ENCODE measurements around the gene GRIN2A. TPM values are rescaled to one million over a fixed set of nuclear protein-coding genes. Genes with fewer than 3 reads are reported as not detected.

The GRIN2A gene
- total RNA-seq, 2 donors from 2014 or later = not detected

DNA sequence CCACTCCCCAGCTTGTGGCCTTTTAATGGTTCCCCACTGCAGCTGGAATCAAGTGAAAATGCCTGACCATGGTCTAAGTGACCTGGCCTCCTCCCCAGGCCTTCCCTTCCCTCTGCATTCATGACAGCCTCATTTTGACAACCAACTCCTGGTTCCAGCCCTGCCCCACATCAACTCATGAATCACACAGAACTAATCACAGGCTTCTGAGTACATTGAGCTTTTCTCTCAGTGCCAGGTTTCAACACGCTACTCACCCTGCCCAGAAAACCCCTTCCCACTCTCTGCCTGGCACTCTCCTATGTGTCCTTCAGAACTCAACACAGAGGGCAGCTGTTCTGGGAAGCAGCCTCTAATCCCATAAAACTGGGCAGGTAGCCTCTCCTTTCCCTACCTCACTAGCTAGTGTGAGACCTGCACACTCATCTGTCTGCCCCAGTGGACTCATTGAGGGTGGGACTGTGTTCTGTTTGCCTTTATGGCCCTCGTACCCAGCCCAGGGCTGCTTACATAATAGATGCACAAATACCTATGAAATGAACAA lies 313.6 kb downstream of the GRIN2A start:
- ATAC-seq (no peak), DNase-seq (ENCODE audit: low spot score in 2 of 2) (no peak)
- no peaks in the 10 kb centered on the region for H3K9me3 Mint-ChIP-seq
- H3K36me3 Mint-ChIP-seq = no peaks in the 10 kb centered on the region
- H3K27ac Mint-ChIP-seq = no peak overlapping the region

DNA sequence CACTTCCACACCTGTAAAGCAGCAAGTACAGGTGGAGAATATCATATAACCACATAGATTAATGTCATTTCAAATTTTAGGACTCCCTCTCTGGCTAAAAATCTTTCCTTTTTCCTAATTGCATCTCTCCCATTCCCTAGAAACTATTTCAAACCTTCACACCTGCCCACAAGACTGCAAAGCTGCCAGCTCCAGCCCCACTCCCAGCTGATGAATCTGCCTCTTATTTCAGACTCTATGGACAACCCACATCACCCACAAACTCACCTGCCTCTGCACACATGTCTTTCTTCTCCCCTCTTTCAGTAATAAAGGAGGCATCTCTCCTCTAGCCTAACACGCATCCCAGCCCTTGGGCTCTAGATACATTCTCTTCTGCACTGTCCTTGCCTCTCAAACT lies 315.1 kb downstream of the GRIN2A start:
- no peaks in the 10 kb centered on the region for H3K9me3 Mint-ChIP-seq
- no peak for DNase-seq (ENCODE audit: low spot score in 2 of 2)
- no peak overlapping the region for H3K27ac Mint-ChIP-seq
- ATAC-seq = no peak
- H3K36me3 Mint-ChIP-seq = no peaks in the 10 kb centered on the region

DNA sequence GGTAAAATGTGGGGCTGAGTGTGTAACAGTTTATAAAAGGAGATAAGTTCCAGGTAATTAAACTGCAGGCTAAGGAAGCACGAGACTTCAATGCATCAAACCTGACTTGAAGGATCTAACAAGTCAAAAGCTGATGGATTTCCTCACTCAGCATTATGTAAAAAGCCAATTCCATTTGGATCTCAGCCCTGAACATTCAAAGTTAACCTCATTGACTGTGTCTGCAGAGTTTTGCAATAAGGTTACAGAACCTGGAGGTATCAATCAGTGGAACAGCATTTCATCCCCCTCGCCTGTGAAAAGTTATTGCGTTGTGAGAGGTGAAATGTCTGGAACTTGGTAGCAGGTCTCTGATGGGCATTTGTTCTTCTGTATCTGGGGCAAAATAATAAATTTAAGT lies 317.8 kb downstream of the GRIN2A start:
- peaks cover 0 to 4% of the 10 kb centered on the region in 2 donors for H3K9me3 Mint-ChIP-seq
- ATAC-seq (no peak), DNase-seq (ENCODE audit: low spot score in 2 of 2) (no peak)
- H3K27ac Mint-ChIP-seq = no peak overlapping the region
- no peaks in the 10 kb centered on the region for H3K36me3 Mint-ChIP-seq

GRCh38 chr16:9862327-9862726 lies 319.9 kb downstream of the GRIN2A start:
- no peak for DNase-seq (ENCODE audit: low spot score in 2 of 2)
- no peak overlapping the region for H3K27ac Mint-ChIP-seq
- H3K9me3 Mint-ChIP-seq = peaks cover 0 to 4% of the 10 kb centered on the region in 2 donors
- ATAC-seq = no peak
- H3K36me3 Mint-ChIP-seq = no peaks in the 10 kb centered on the region

GRCh38 chr16:9860876-9861275 lies 321.4 kb downstream of the GRIN2A start:
- H3K27ac Mint-ChIP-seq = no peak overlapping the region
- no peaks in the 10 kb centered on the region for H3K36me3 Mint-ChIP-seq
- ATAC-seq (no peak), DNase-seq (ENCODE audit: low spot score in 2 of 2) (no peak)
- H3K9me3 Mint-ChIP-seq = peaks cover 0 to 4% of the 10 kb centered on the region in 2 donors

DNA sequence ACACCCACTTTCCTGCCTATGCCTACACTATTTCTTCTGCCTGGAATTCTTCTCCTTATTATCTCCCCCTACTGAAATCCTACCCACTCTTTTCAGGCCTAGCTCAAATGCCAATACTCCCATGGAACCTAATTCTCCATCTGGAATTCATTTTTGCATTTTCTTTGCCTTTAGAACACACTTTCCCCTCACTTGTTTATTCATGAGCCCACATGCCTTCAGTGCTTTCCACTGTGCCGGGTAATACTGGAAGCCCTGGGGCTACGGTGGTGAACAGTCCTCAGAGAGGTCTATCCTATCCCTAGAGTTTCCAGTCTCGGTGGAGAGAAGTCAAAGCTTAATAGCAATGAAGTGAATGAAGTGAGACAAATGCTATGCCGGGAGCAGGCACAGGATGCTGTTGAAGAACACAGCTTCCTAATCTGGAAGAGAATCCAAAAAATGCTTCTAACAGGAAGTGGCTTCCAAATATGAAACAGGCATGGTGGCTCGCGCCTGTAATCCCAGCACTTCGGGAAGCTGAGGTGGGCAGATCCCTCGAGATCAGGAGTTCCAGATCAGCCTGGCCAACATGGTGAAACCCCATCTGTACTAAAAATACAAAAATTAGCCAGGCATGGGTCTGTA lies 322.4 kb downstream of the GRIN2A start:
- ATAC-seq (no peak), DNase-seq (ENCODE audit: low spot score in 2 of 2) (no peak)
- Mint-ChIP-seq H3K36me3 (no peaks in the 10 kb centered on the region), H3K9me3 (peaks cover 0 to 4% of the 10 kb centered on the region in 2 donors), H3K27ac (no peak overlapping the region)

DNA sequence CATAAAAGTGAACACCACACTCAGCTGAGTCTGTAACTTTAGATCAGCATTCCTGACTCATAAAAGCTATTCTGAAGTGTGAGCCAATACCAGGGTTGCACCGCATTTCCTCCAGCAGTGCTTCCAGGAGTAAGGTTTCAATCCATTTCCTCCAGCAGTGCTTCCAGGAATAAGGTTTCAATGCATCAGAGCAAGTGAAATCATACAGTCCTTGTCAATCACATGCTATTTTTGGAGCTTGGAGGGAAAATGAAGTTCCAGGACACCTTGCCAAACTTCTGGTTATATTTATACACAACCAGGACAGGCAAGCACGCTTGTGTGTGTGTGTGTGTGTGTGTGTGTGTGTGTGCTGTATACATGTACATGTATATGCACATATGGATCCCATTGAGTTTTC lies 327.6 kb downstream of the GRIN2A start:
- DNase-seq (ENCODE audit: low spot score in 2 of 2) (no peak), ATAC-seq (no peak)
- Mint-ChIP-seq H3K36me3 (no peaks in the 10 kb centered on the region), H3K9me3 (peaks cover 0 to 2% of the 10 kb centered on the region in 2 donors), H3K27ac (no peak overlapping the region)

DNA sequence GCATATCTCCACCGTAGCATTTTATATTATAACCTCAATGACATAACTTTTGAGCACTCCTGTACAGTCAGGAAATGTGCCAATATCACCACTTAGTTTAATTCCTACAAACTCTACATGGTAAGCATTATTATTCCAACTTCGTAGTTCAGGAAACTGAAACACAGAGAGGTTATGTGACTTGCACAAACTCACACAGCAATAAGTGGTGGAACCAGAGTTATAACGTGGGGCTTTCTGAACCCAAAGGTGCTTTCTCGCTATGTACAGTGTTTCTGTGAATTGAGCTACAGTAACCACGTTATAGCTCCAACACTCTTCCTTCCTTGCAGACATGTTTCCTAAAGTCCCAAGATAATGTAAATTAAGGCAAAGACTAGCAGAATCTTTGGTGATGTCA lies 330.2 kb downstream of the GRIN2A start:
- ATAC-seq = no peak
- Mint-ChIP-seq H3K9me3 (no peaks in the 10 kb centered on the region), H3K36me3 (no peaks in the 10 kb centered on the region), H3K27ac (no peak overlapping the region)
- no peak for DNase-seq (ENCODE audit: low spot score in 2 of 2)

DNA sequence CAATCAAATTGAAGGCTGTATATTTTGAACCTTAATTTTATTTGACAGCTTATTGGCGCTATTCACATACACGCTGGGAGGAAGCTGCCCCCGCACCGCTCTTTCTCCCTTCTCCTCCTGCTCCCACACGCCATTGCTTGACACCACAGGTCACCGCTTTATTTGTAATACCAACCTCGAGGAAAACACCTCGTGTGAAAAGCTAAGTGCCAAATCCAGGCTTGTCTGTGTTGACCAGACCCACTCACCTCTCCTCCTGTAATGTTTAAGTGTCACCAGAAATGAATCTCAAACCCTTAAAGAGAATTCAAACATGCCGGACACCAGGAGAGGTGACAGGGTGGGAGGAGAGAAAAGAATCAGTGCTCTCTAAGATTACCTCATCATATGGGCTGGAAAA lies 331.4 kb downstream of the GRIN2A start:
- H3K27ac Mint-ChIP-seq = no peak overlapping the region
- DNase-seq (ENCODE audit: low spot score in 2 of 2) (no peak), ATAC-seq (no peak)
- H3K36me3 Mint-ChIP-seq = no peaks in the 10 kb centered on the region
- no peaks in the 10 kb centered on the region for H3K9me3 Mint-ChIP-seq

GRCh38 chr16:9849697-9850245 lies 332.5 kb downstream of the GRIN2A start:
- ATAC-seq (no peak), DNase-seq (ENCODE audit: low spot score in 2 of 2) (no peak)
- no peaks in the 10 kb centered on the region for H3K9me3 Mint-ChIP-seq
- no peak overlapping the region for H3K27ac Mint-ChIP-seq
- H3K36me3 Mint-ChIP-seq = no peaks in the 10 kb centered on the region

DNA sequence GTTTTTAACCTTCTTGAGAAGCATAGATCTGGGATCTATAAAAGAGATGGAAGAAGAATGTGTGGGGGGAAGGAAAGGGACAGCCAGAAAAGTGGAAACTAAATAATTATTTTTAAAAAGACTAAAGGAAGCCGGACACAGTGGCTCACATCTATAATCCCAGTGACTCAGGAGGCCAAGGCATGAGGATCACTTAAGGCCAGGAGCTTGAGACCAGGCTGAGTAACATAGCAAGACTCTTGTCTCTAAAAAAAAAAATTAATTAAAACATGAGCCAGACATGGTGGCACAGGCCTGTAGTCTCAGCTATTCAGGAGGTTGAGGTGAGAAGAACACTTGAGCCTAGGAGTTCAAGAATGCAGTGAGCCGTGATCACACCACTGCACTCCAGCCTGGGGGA lies 335.1 kb downstream of the GRIN2A start:
- no peaks in the 10 kb centered on the region for H3K36me3 Mint-ChIP-seq
- ATAC-seq = no peak
- H3K9me3 Mint-ChIP-seq = no peaks in the 10 kb centered on the region
- no peak for DNase-seq (ENCODE audit: low spot score in 2 of 2)
- H3K27ac Mint-ChIP-seq = no peak overlapping the region

DNA sequence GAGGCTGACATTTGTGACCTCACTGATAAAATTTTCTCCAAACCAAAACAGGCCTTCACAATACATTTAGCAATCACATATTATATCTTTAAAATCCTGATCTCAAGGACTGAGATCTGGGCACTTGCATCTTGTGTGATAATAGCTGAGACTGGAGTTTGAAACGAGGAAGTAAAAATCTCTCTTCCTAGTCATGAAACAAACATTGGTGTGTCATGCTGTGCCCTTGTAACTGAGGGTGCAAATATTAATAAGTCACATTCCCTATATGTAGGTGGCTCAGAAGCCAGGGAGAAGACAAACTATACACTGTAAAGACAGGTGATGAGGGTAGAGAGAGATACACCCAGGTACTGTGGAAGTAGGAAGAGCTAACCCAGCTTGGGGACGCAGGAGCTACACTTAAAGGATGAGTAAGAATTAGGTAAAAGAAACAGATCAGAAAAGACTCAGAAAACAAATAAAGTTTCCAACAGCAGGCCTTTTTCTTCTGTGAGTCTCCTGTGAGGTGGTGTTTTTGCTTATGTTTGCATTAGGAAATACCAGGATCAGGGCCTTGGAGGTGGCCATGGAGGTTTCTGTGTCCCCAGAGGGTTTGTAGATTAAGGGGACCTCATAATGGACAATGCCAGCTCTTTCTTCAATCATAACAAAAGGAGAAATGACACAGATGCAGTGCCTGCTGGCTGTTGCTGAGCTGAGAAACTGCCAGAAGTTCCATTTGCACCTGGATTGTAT lies 335.7 kb downstream of the GRIN2A start:
- Mint-ChIP-seq H3K9me3 (no peaks in the 10 kb centered on the region), H3K36me3 (no peaks in the 10 kb centered on the region), H3K27ac (no peak overlapping the region)
- DNase-seq (ENCODE audit: low spot score in 2 of 2) = no peak
- no peak for ATAC-seq

- H3K36me3 Mint-ChIP-seq = no peaks in the 10 kb centered on the region
- no peak overlapping the region for H3K27ac Mint-ChIP-seq
- no peaks in the 10 kb centered on the region for H3K9me3 Mint-ChIP-seq
- DNase-seq (ENCODE audit: low spot score in 2 of 2) (no peak), ATAC-seq (no peak)
These were observed 336.4 kb downstream of the GRIN2A start for GRCh38 chr16:9845661-9846361.

DNA sequence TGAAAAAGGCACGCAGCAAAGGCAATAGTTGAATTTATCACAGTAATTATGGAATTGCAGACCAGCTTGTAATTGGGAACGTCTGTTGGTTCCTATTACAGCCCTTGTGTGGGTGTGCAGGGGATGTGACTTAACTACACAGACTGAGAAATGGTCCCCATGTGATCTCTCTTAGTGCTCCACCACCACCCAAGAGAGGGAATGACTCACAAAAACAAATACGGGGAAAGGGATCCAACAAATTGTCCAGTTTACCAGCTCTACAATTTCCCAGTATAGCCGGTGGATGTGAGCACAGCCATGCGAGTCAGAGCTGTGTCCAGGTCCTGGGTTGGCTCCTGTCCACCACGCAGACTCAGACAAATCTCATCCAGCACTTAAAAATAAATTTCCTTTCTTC lies 337.9 kb downstream of the GRIN2A start:
- DNase-seq (ENCODE audit: low spot score in 2 of 2) (no peak), ATAC-seq (no peak)
- no peak overlapping the region for H3K27ac Mint-ChIP-seq
- H3K36me3 Mint-ChIP-seq = no peaks in the 10 kb centered on the region
- H3K9me3 Mint-ChIP-seq = no peaks in the 10 kb centered on the region

DNA sequence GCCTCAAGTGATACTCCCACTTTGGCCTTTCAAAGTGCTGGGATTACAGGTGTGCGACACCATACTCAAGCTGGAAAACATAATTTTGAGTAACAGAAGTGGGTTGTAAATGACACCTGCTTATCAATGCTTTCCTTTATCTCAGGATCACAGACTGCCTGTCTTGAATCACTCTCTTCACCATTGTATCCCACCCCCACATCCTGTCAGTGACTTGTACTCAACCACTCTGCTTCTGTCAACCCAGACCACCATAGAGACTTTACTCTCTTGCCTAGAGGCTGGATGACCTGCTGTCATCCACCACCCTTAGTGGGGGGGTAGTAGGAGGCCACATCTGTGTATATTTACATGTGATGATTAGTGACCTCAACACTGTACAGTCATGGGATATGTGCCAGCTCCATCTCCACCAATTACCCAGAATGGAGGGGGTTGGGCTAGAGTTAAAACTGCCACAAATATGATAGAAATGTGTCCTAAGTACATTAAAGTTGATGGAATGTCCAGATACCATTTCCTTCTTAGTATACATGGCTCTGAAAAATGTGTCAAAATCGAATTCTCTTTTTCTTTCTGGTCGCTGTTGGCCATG lies 338.7 kb downstream of the GRIN2A start:
- DNase-seq (ENCODE audit: low spot score in 2 of 2) = no peak
- no peak for ATAC-seq
- no peak overlapping the region for H3K27ac Mint-ChIP-seq
- no peaks in the 10 kb centered on the region for H3K36me3 Mint-ChIP-seq
- no peaks in the 10 kb centered on the region for H3K9me3 Mint-ChIP-seq

- Mint-ChIP-seq H3K27ac (no peak overlapping the region), H3K9me3 (peaks cover 3 to 15% of the 10 kb centered on the region in 2 donors), H3K36me3 (no peaks in the 10 kb centered on the region)
- no peak for ATAC-seq
- DNase-seq (ENCODE audit: low spot score in 2 of 2) = no peak
These were observed 341.2 kb downstream of the GRIN2A start for GRCh38 chr16:9840761-9841665.
